Keratinocyte (primary cell): ENCODE measurements around the gene PARP11. TPM values are rescaled to one million over a fixed set of nuclear protein-coding genes. Genes with fewer than 3 reads are reported as not detected.

Experiments
- DNase-seq: peaks from one replicate; pipeline ENCODE4 v3.0.0-alpha.2; 2011; ENCODE audit warnings: low read depth, missing footprints, low spot score
- FAIRE-seq: peaks from 2 replicates; lab custom pipeline; 2011; peaks lifted over from hg19 to GRCh38; lab: Jason Lieb, UNC
- H2AFZ ChIP-seq: 2 replicates; pipeline ENCODE4 v1.6.0; 2012; ENCODE audit warnings: low read length, control low read depth, inconsistent platforms; ENCODE audit not compliant: control insufficient read depth
- H3K27ac ChIP-seq: 2 replicates; pipeline ENCODE4 v1.5.1; 2011; ENCODE audit warnings: low read length; ENCODE audit not compliant: control insufficient read depth, insufficient read depth
- H3K27me3 ChIP-seq: 3 replicates; pipeline ENCODE4 v1.6.0; 2011; ENCODE audit warnings: low read length; ENCODE audit not compliant: control insufficient read depth, insufficient read depth; ENCODE audit errors: extremely low read depth
- H3K36me3 ChIP-seq, 2 experiments: 2 replicates in 1 of 2; 3 replicates in 1 of 2; pipeline ENCODE4 v1.5.1; 2011; ENCODE audit warnings: low read length in 2 of 2, mild to moderate bottlenecking in 1 of 2; ENCODE audit not compliant: control insufficient read depth in 2 of 2, insufficient read depth in 2 of 2; ENCODE audit errors: extremely low read depth in 1 of 2
- H3K4me1 ChIP-seq: 3 replicates; pipeline ENCODE4 v1.5.1; 2011; ENCODE audit warnings: low read length; ENCODE audit not compliant: control insufficient read depth, insufficient read depth; ENCODE audit errors: extremely low read depth
- H3K4me2 ChIP-seq: 3 replicates; pipeline ENCODE4 v1.6.0; 2011; ENCODE audit warnings: low read depth, low read length; ENCODE audit not compliant: control insufficient read depth, insufficient read depth; ENCODE audit errors: extremely low read depth
- H3K4me3 ChIP-seq, 3 experiments: fragments of 200-600 bp in 1 of 3; sonication (generic) in 1 of 3; 2 replicates in 2 of 3; 3 replicates in 1 of 3; pipeline ENCODE4 v1.5.1; 2011 to 2016; ENCODE audit warnings: low read length in 3 of 3, mild to moderate bottlenecking in 3 of 3, control low read depth in 2 of 3, inconsistent platforms in 1 of 3, low read depth in 1 of 3, mixed read lengths in 1 of 3, mixed run types in 1 of 3, moderate library complexity in 1 of 3; ENCODE audit not compliant: control insufficient read depth in 2 of 3, insufficient read depth in 2 of 3; ENCODE audit errors: extremely low read depth in 1 of 3
- H3K79me2 ChIP-seq: 2 replicates; pipeline ENCODE4 v1.6.0; 2012; ENCODE audit warnings: low read length; ENCODE audit not compliant: control insufficient read depth, insufficient read depth
- H3K9ac ChIP-seq: 3 replicates; pipeline ENCODE4 v1.6.0; 2011; ENCODE audit warnings: low read length; ENCODE audit not compliant: control insufficient read depth, insufficient read depth; ENCODE audit errors: extremely low read depth
- H3K9me1 ChIP-seq: 3 replicates; pipeline ENCODE4 v1.6.0; 2011; ENCODE audit warnings: low read length; ENCODE audit not compliant: control insufficient read depth, insufficient read depth; ENCODE audit errors: extremely low read depth
- H3K9me3 ChIP-seq: 2 replicates; pipeline ENCODE4 v1.5.1; 2012; ENCODE audit warnings: low read depth, low read length; ENCODE audit not compliant: control insufficient read depth
- H4K20me1 ChIP-seq: 3 replicates; pipeline ENCODE4 v1.6.0; 2011; ENCODE audit warnings: low read length; ENCODE audit not compliant: control insufficient read depth, insufficient read depth; ENCODE audit errors: extremely low read depth
- EZH2 ChIP-seq: IDR thresholded peaks from one replicate; pipeline ENCODE4 v1.6.1; 2012; ENCODE audit warnings: inconsistent platforms, mild to moderate bottlenecking, low read length, moderate library complexity
- dilution Hi-C: fragments of 300-500 bp; cut with MboI; formaldehyde crosslinking; loops from one replicate; pipeline ENCODE4 v1.7.0; 2020; ENCODE audit warnings: low sequenced_read_pairs; ENCODE audit not compliant: extremely low pct_ligation_motif_present
- polyA plus RNA-seq, 5 experiments: library from polyadenylated mRNA; depleted of rRNA in 3 of 5; stranded (reverse) in 3 of 5; stranded (forward) in 1 of 5; unstranded in 1 of 5; fragments of >200 nt; gene quantifications; 1 replicate in 1 of 5; 2 replicates in 3 of 5; 3 replicates in 1 of 5; pipeline versions ENCODE4 v1.2.1 to v1.2.3, GENCODE V29; 2011 to 2012; ENCODE audit warnings: missing spikeins in 2 of 5, low read depth in 1 of 5, low replicate concordance in 1 of 5
- TF ChIP-seq, protein P1 (sequence below), 3 experiments: IDR thresholded peaks in 1 of 3; conservative IDR thresholded peaks in 1 of 3; optimal IDR thresholded peaks in 1 of 3; 2 replicates in 2 of 3; 3 replicates in 1 of 3; pipeline versions ENCODE3 to v1.5.1; 2011; ENCODE audit warnings: low read length in 3 of 3, mild to moderate bottlenecking in 3 of 3, moderate library complexity in 2 of 3, control low read depth in 1 of 3, inconsistent platforms in 1 of 3; ENCODE audit not compliant: insufficient read depth in 2 of 3; ENCODE audit errors: extremely low read depth in 1 of 3

Gene PARP11
- polyA plus RNA-seq, 1 donor (not counting 4 experiments of a cell fraction or from before 2014, with no cell fraction given), result 5.4 TPM

DNA sequence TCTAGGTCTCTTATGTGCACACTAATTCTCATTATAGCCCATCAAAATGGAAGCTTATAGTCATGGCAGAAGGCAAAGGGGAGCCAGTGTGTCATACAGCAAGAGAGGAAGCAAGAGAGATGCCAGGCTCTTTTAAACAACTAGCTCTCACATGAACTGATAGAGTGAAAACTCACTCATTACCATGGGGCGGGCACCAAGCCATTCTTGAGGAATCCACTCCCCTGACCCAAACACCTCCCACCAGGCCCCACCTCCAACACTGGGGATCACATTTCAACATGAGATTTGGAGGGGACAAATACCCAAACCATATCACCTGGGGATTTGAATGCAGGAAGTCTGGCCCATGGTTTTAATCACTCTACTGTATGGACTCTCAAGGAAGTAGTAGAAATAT, 83.4 kb downstream of the PARP11 start:
- Histone ChIP-seq H3K9me1 (no peaks in the 10 kb centered on the region), H4K20me1 (no peaks in the 10 kb centered on the region), H3K4me2 (no peak overlapping the region), H3K79me2 (no peaks in the 10 kb centered on the region), H3K27me3 (peaks cover 3% of the 10 kb centered on the region), H3K9ac (no peak overlapping the region), H3K36me3 (no peaks in the 10 kb centered on the region), H3K4me3 (no peak overlapping the region), H3K9me3 (no peaks in the 10 kb centered on the region), H3K4me1 (no peaks in the 10 kb centered on the region), H2AFZ (no peak overlapping the region), H3K27ac (no peak overlapping the region)
- DNase-seq (no peak), FAIRE-seq (no peak)
- dilution Hi-C loops, result no loop called here
- no peak for TF ChIP-seq EZH2
- TF ChIP-seq, protein P1, sequence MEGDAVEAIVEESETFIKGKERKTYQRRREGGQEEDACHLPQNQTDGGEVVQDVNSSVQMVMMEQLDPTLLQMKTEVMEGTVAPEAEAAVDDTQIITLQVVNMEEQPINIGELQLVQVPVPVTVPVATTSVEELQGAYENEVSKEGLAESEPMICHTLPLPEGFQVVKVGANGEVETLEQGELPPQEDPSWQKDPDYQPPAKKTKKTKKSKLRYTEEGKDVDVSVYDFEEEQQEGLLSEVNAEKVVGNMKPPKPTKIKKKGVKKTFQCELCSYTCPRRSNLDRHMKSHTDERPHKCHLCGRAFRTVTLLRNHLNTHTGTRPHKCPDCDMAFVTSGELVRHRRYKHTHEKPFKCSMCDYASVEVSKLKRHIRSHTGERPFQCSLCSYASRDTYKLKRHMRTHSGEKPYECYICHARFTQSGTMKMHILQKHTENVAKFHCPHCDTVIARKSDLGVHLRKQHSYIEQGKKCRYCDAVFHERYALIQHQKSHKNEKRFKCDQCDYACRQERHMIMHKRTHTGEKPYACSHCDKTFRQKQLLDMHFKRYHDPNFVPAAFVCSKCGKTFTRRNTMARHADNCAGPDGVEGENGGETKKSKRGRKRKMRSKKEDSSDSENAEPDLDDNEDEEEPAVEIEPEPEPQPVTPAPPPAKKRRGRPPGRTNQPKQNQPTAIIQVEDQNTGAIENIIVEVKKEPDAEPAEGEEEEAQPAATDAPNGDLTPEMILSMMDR (optimal IDR thresholded peaks at IDR 0.05 in 1 of 3, IDR thresholded peaks at IDR 0.05 in 1 of 3, conservative IDR thresholded peaks at IDR 0.05 in 1 of 3; ENCODE audit: extremely low read depth in 1 of 3, insufficient read depth in 2 of 3, low read length in 3 of 3), result no peak

DNA sequence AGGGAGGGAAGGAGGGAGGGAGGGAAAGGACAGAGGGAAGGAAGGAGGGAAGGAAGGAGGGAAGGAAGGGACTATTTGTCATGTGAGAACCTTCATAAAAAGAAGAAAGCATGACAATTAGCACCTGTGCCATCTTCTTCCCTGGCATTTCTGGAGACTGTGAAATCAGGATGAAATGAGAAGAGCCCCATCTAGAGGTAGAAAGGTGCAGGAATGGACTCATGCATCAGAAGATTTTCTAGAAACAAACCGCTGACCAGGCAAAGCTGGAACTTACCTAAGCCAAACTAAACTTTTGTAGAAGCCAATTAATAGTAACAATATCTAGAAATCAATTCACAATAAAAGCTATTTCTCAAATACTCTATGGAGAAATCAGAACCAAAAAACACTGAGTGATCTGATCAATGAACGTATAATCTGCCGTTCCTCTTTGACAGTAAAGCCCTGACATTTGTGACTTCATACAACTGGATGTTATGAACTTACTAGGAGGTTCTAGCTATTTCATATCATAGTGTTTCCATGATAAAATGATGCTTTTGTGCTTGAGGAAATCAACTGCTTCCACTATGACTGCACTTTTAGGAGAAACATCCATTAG, 95.9 kb downstream of the PARP11 start:
- H3K9ac ChIP-seq, result no peak overlapping the region
- no peak overlapping the region for H3K4me2 ChIP-seq
- peak; percentile 73 for FAIRE-seq
- no peak overlapping the region for H3K4me3 ChIP-seq
- H3K27me3 ChIP-seq, result peaks cover 4% of the 10 kb centered on the region
- H3K4me1 ChIP-seq, result peaks cover 2% of the 10 kb centered on the region
- DNase-seq, result no peak
- H2AFZ ChIP-seq, result no peak overlapping the region
- no peaks in the 10 kb centered on the region for H3K36me3 ChIP-seq
- TF ChIP-seq, protein P1 (optimal IDR thresholded peaks at IDR 0.05 in 1 of 3, IDR thresholded peaks at IDR 0.05 in 1 of 3, conservative IDR thresholded peaks at IDR 0.05 in 1 of 3; ENCODE audit: extremely low read depth in 1 of 3, insufficient read depth in 2 of 3, low read length in 3 of 3), result peak; percentile 59 to 76 (median 73)
- TF ChIP-seq EZH2, result no peak
- no peak overlapping the region for H3K27ac ChIP-seq
- no peaks in the 10 kb centered on the region for H3K79me2 ChIP-seq
- H3K9me3 ChIP-seq, result no peaks in the 10 kb centered on the region
- dilution Hi-C loops, result no loop called here
- no peaks in the 10 kb centered on the region for H4K20me1 ChIP-seq
- no peaks in the 10 kb centered on the region for H3K9me1 ChIP-seq
